PC-9 (cell line): ENCODE data around the gene CREG1.

Experiments used
- EZH2 ChIP-seq: fragments of 200-600 bp; sonication (generic); IDR thresholded peaks from 2 replicates; pipeline ENCODE4 v1.8.0; 2017; ENCODE audit warnings: antibody characterized with exemption, low read depth
- TF ChIP-seq, protein P1 (sequence below): fragments of 200-600 bp; sonication (generic); conservative IDR thresholded peaks from 2 replicates; pipeline ENCODE4 v1.6.1; 2017; ENCODE audit warnings: mixed run types, antibody characterized with exemption, mild to moderate bottlenecking, moderate library complexity

DNA sequence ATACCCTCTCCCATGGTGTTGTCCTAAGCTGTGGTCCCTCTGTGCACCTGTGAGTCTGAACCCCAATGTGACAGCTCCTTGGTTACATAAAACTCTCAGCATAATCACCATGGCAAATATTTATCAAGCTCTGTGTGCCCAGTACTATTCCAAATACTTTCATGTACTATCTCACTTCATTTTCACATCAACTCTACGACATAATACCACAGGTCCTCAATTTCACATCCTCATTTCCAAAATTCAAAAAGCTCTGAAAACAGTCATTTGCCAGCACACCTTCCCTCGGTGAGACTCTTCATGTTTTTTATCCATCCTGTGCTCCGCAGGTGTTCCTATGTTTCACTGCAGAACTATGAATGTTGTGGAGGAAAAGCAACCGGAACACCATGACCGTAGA, 12.4 kb upstream of the CREG1 start:
- TF ChIP-seq, protein P1, sequence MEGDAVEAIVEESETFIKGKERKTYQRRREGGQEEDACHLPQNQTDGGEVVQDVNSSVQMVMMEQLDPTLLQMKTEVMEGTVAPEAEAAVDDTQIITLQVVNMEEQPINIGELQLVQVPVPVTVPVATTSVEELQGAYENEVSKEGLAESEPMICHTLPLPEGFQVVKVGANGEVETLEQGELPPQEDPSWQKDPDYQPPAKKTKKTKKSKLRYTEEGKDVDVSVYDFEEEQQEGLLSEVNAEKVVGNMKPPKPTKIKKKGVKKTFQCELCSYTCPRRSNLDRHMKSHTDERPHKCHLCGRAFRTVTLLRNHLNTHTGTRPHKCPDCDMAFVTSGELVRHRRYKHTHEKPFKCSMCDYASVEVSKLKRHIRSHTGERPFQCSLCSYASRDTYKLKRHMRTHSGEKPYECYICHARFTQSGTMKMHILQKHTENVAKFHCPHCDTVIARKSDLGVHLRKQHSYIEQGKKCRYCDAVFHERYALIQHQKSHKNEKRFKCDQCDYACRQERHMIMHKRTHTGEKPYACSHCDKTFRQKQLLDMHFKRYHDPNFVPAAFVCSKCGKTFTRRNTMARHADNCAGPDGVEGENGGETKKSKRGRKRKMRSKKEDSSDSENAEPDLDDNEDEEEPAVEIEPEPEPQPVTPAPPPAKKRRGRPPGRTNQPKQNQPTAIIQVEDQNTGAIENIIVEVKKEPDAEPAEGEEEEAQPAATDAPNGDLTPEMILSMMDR, result no peak
- no peak for TF ChIP-seq EZH2
